ENCODE data around the gene ERG. TPM values are rescaled to one million over a fixed set of nuclear protein-coding genes. Genes with fewer than 3 reads are reported as not detected.

The ERG gene
- total and polyA plus RNA-seq, 2 donors (not counting 1 experiment from before 2014, with no cell fraction given) = under 0.01 TPM; not detected in 1

DNA sequence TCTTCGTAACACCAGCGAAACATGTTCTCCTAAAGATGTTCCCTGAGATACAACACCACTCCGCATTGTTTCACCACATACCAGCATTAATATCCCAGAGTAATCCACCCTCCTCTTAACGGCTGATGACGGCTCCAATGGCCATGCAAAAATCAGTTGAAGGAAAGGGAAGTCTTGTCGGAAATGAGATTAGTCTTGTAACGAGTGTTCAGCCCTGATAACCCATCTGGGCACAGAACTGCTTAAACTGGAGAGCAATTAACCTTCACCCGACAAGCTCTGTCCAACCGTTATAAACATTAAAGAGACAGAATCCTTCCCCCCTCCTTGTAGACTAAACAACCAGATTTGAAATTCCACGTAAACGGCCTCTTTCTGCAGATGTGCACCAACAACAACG lies 21.9 kb downstream of the ERG start:
- no peak overlapping the region for H3K27ac ChIP-seq (ENCODE audit: insufficient read depth, low read length)
- H3K79me2 ChIP-seq (ENCODE audit: control insufficient read depth, insufficient read depth, low read length) = no peaks in the 10 kb centered on the region
- TF ChIP-seq, protein P1, sequence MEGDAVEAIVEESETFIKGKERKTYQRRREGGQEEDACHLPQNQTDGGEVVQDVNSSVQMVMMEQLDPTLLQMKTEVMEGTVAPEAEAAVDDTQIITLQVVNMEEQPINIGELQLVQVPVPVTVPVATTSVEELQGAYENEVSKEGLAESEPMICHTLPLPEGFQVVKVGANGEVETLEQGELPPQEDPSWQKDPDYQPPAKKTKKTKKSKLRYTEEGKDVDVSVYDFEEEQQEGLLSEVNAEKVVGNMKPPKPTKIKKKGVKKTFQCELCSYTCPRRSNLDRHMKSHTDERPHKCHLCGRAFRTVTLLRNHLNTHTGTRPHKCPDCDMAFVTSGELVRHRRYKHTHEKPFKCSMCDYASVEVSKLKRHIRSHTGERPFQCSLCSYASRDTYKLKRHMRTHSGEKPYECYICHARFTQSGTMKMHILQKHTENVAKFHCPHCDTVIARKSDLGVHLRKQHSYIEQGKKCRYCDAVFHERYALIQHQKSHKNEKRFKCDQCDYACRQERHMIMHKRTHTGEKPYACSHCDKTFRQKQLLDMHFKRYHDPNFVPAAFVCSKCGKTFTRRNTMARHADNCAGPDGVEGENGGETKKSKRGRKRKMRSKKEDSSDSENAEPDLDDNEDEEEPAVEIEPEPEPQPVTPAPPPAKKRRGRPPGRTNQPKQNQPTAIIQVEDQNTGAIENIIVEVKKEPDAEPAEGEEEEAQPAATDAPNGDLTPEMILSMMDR (conservative IDR thresholded peaks at IDR 0.05 in 1 of 2, IDR thresholded peaks at IDR 0.05 in 1 of 2; ENCODE audit: low read depth in 1 of 2, low read length in 2 of 2) = no peak
- TF ChIP-seq EZH2 (IDR thresholded peaks at IDR 0.05; ENCODE audit: low read length, missing control alignments) = no peak
- H3K9me3 ChIP-seq (ENCODE audit: control insufficient read depth, insufficient read depth, low read depth, low read length) = no peaks in the 10 kb centered on the region
- no peaks in the 10 kb centered on the region for H3K36me3 ChIP-seq (ENCODE audit: control insufficient read depth, insufficient read depth, low read length)
- no peak overlapping the region for H3K4me3 ChIP-seq (replicated peaks in 1 of 4; ENCODE audit: control extremely low read depth in 1 of 4, insufficient read depth in 1 of 4, low read depth in 3 of 4, low read length in 4 of 4)
- no peak overlapping the region for H2AFZ ChIP-seq (ENCODE audit: low read length)
- H3K4me1 ChIP-seq (ENCODE audit: control insufficient read depth, extremely low read depth, insufficient read depth, low read length) = no peaks in the 10 kb centered on the region
- no peak overlapping the region for H3K9ac ChIP-seq (ENCODE audit: insufficient read depth, low read length)
- no peaks in the 10 kb centered on the region for H4K20me1 ChIP-seq (ENCODE audit: control insufficient read depth, extremely low read depth, insufficient read depth, low read length)
- no peak overlapping the region for H3K4me2 ChIP-seq (ENCODE audit: extremely low read depth, insufficient read depth, low read length)
- DNase-seq (ENCODE audit: low read depth in 2 of 2) = no peak
- no peaks in the 10 kb centered on the region for H3K27me3 ChIP-seq (ENCODE audit: control insufficient read depth, insufficient read depth, low read length)

DNA sequence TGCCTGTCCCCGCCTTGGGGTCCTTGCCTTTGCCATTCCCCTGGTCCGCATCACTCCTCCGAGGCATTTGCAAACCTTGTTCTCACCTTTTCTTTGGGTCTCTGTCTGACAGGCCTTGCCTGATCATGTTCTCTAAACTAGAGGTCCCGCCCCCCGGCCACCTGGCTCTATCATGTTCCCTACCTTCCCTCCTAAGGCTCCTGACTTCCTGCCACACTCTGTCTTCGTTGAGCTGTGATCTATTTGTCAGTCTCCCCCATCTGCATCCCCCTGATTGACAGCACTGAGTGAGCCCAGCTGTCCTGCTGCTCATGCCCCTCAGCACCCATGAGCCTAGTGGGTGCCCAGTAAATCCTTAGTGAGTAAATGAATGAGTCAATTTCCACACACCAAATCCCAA lies 22.8 kb downstream of the ERG start:
- no peak overlapping the region for H2AFZ ChIP-seq (ENCODE audit: low read length)
- no peaks in the 10 kb centered on the region for H3K79me2 ChIP-seq (ENCODE audit: control insufficient read depth, insufficient read depth, low read length)
- H3K9me3 ChIP-seq (ENCODE audit: control insufficient read depth, insufficient read depth, low read depth, low read length) = no peaks in the 10 kb centered on the region
- no peaks in the 10 kb centered on the region for H3K36me3 ChIP-seq (ENCODE audit: control insufficient read depth, insufficient read depth, low read length)
- no peak overlapping the region for H3K4me3 ChIP-seq (replicated peaks in 1 of 4; ENCODE audit: control extremely low read depth in 1 of 4, insufficient read depth in 1 of 4, low read depth in 3 of 4, low read length in 4 of 4)
- H3K4me1 ChIP-seq (ENCODE audit: control insufficient read depth, extremely low read depth, insufficient read depth, low read length) = no peaks in the 10 kb centered on the region
- no peak overlapping the region for H3K4me2 ChIP-seq (ENCODE audit: extremely low read depth, insufficient read depth, low read length)
- TF ChIP-seq EZH2 (IDR thresholded peaks at IDR 0.05; ENCODE audit: low read length, missing control alignments) = no peak
- TF ChIP-seq, protein P1 (conservative IDR thresholded peaks at IDR 0.05 in 1 of 2, IDR thresholded peaks at IDR 0.05 in 1 of 2; ENCODE audit: low read depth in 1 of 2, low read length in 2 of 2) = no peak
- no peak for DNase-seq (ENCODE audit: low read depth in 2 of 2)
- no peak overlapping the region for H3K27ac ChIP-seq (ENCODE audit: insufficient read depth, low read length)
- H3K27me3 ChIP-seq (ENCODE audit: control insufficient read depth, insufficient read depth, low read length) = no peaks in the 10 kb centered on the region
- no peaks in the 10 kb centered on the region for H4K20me1 ChIP-seq (ENCODE audit: control insufficient read depth, extremely low read depth, insufficient read depth, low read length)
- no peak overlapping the region for H3K9ac ChIP-seq (ENCODE audit: insufficient read depth, low read length)

DNA sequence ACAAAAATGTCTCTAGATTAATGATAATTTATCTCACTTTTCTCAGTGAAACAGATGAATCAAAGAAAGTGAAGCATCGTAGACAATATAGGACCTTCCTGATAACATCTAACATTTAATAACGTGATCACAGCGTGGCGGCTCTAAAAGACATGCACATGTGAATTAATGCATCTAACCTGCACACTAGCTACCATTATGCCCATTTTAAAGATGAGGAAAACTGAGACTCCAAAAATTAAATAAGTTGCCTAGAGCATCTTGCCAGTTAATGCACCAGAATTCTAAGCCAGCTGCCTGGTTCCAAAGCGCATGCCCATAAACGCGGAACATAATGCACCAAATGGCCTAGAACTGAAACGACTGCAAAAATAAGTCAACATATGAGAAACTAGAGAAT lies 23.5 kb downstream of the ERG start:
- H3K36me3 ChIP-seq (ENCODE audit: control insufficient read depth, insufficient read depth, low read length) = no peaks in the 10 kb centered on the region
- H3K4me1 ChIP-seq (ENCODE audit: control insufficient read depth, extremely low read depth, insufficient read depth, low read length) = no peaks in the 10 kb centered on the region
- DNase-seq (ENCODE audit: low read depth in 2 of 2) = no peak
- no peaks in the 10 kb centered on the region for H3K27me3 ChIP-seq (ENCODE audit: control insufficient read depth, insufficient read depth, low read length)
- no peaks in the 10 kb centered on the region for H3K79me2 ChIP-seq (ENCODE audit: control insufficient read depth, insufficient read depth, low read length)
- H4K20me1 ChIP-seq (ENCODE audit: control insufficient read depth, extremely low read depth, insufficient read depth, low read length) = no peaks in the 10 kb centered on the region
- no peak overlapping the region for H3K9ac ChIP-seq (ENCODE audit: insufficient read depth, low read length)
- H3K4me3 ChIP-seq (replicated peaks in 1 of 4; ENCODE audit: control extremely low read depth in 1 of 4, insufficient read depth in 1 of 4, low read depth in 3 of 4, low read length in 4 of 4) = no peak overlapping the region
- H3K27ac ChIP-seq (ENCODE audit: insufficient read depth, low read length) = no peak overlapping the region
- H3K4me2 ChIP-seq (ENCODE audit: extremely low read depth, insufficient read depth, low read length) = no peak overlapping the region
- no peak overlapping the region for H2AFZ ChIP-seq (ENCODE audit: low read length)
- no peaks in the 10 kb centered on the region for H3K9me3 ChIP-seq (ENCODE audit: control insufficient read depth, insufficient read depth, low read depth, low read length)
- TF ChIP-seq EZH2 (IDR thresholded peaks at IDR 0.05; ENCODE audit: low read length, missing control alignments) = no peak

Measured in fibroblast of lung (primary cell).